ENCODE results near the gene POMT2.
"Not testable (repeated sequence)": the region's sequence is repeated elsewhere in the genome, so short reads cannot be mapped to it uniquely, and the experiment has no call there.

Gene POMT2

DNA sequence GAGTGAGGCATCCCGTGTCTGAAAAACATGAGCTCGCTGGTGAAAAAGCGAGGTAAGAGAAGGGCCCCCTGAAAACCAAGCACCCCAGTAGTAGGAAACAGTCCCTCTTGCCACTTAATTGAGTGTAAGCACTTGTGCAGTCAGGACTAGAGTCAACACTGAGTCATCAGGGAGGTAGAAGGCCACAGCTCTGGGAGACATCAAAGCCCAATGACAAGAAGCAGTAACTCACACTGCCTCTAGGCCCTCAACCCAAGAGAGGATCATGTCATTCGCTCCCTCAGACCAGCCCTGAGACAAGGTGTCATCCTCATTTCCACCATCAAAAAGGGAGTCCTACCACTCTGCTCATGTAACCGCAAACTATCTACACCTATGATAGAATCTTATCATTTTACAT lies 17.8 kb downstream of the POMT2 start:
- DNase-seq (ENCODE audit: low read depth in 2 of 3, low spot score in 1 of 3), result peak; percentile 45 to 58 (median 48)

DNA sequence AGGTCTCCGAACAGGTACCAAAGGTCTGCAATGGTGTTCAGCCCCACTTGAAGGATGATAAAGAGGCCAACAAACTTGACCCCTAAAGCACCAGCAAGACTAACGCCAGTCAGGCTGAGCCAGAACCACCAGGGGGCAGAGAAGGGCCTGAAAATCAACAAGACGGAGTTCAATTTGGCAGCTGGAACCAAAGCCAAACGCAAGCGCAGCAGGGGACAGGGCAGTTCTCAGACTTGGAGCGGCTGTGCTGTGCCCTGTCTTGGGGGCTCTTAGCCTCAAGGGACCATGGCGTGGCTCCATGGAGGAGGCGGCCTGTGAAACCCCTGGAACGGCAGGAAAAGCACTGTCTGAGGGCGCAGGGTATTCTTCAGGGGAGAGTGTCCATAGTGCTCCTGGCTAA lies 19.6 kb downstream of the POMT2 start:
- peak; percentile 44 to 46 (median 44) for DNase-seq (ENCODE audit: low read depth in 2 of 3, low spot score in 1 of 3)

DNA sequence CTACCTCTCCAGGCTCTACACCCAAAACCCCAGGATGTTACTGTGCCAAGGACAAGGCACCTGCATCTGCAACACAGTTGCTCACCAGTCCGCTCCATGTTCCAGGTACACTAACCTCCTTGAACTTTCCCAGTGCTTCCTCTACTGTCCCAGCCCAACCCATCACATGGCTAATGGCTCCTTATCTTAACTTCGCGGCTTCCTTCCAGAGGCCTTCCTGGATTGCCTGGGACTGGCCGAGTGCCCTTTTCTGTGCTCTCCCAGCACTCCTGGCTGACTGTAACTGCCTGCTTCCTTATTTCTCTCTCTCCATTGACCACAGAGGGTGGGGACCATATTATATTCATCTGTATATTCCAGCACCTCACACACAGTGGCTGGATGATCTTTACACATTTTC lies 20.9 kb downstream of the POMT2 start:
- no peak for DNase-seq (ENCODE audit: low read depth in 2 of 3, low spot score in 1 of 3)

DNA sequence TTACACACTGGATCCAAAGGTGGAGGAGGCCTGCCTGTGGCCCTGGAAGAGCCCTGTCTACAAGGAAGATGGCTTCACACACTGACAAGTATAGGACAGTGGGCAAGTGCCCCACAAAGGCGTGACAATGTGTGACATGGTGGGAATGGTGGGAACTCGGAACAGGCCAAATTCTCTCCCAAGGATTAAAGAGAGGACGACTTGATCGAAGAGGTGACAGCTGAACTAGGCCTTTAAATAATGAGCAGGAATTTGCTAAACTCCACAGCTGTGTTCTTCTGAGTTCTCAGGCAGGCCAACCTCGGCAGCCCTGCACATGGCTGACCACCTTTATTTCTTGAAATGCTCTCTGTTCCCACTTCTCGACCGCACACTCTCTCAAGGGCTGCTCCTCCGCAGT lies 23.8 kb downstream of the POMT2 start:
- DNase-seq (ENCODE audit: low read depth in 2 of 3, low spot score in 1 of 3), result no peak

DNA sequence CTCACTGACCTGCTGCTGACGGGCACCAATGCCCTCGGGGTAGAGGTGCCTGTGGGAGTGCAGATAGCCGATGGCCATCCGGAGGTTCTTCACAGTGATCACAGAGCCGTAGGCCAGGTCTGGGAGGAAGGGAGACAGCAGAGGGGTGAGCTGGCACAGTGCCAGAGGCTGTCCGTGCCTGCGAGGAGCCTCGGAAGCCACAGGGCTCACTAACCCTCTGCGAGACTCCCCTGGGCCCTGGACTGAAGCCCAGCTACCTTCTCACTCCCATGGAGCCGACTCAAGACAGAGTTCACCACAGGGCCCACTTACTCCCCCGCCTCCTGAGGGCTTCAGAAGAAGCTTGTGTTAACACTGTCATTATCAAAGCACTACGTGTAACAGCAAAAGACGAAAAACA lies 24.5 kb downstream of the POMT2 start:
- no peak for DNase-seq (ENCODE audit: low read depth in 2 of 3, low spot score in 1 of 3)

DNA sequence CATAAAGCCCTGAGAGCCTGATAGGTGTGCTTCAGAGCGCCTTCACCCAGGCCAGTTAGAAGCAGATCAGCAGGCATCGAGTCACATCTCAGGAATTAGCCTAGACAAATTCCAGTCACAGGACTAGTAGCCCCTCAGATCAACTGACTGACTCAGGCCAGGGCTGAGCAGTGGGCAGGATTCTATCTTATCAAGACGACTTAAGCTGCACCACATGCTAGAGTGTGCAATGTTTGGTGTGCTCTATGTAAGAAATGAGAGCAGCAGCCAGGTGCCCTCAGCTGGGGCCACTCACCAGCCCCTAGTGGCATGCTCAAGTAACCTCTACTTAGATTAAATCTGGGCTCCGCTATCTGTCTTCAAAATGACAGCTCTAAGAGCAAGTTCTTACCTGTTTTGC lies 30.0 kb downstream of the POMT2 start:
- no peak for DNase-seq (ENCODE audit: low read depth in 2 of 3, low spot score in 1 of 3)

DNA sequence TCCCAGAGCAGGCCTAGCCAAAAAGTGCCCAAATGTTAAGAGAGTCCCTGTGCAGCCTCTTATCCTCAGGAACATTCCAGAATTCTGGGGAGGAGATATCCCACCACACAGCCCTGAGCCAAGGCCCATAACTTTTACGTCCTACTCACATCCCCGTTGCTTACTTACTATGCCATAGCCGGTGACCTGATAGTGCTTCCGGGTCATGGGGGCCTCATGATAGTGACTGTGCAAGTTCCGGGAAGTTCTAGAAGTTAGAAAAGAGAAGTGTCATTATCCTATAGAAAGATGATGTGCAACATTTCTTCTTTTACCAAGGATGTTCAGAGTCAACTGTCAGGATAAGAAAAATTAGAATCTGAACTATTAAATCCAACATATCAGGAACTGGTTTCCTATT lies 34.1 kb downstream of the POMT2 start:
- no peak for DNase-seq (ENCODE audit: low read depth in 2 of 3, low spot score in 1 of 3)

DNA sequence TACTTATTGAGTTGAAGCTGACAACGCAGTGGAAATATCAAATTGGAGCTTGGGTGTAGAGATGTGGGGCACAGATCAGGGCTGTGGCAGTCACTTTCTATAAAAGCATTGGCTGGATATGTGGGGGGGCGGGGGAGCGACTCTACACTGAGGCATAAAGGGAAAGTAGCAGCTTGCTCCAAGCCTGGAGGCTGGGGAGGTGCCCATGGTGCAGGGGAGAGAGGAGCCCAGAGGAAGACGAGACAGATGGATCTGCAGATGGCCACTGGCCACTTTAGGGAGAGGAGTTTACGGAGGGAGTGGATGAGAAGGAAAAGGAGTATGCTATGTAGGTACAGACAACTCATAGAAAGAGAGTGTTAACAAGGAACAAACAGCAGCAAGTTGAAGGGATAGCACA lies 36.2 kb downstream of the POMT2 start:
- no peak for DNase-seq (ENCODE audit: low read depth in 2 of 3, low spot score in 1 of 3)

DNA sequence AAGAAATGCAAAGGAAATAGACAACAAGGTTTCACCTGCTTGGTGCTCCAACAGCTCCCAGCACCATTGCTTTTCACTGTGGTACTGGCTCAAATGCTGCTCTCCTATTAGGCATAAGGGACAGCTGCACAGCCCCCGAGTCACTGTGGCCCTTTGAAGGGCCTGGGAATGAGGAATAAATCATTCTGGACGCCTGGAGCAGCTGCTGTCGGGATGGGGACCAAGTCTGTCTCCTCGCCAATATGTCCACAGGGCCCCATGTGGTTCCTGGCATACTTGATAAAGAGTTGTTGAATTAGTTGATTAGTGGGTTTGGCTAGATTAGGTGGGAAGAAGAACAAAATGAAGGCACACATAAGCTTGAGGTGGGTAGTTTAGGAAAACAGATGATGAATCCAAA lies 36.6 kb downstream of the POMT2 start:
- no peak for DNase-seq (ENCODE audit: low read depth in 2 of 3, low spot score in 1 of 3)

DNA sequence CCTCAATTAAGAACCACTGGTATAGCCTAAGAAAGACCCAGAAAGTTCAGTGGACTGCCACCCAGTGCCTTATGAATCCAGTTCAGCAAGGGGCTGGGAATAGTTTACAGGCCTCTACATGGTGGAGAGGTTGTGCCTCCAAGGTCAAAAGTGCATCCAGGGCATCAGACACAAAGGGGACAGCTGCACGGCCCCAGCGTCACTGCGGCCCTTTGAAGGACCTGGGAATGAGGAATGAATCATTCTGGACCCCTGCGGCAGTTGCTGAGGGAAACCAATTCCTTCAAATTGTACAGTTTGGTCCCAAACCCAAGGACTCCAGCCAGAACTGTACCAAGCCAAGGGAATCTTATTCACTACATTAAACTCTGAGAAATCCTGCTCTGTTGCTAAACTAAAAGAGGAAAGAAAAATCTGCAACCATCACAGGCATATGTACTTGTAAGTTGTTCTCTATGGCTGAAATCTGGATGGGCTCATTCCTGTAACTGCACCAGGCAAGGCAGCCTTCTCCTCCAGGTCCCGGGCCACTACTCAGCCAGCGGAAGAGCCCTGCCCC lies 38.8 kb downstream of the POMT2 start:
- DNase-seq (ENCODE audit: low read depth in 2 of 3, low spot score in 1 of 3), result no peak

DNA sequence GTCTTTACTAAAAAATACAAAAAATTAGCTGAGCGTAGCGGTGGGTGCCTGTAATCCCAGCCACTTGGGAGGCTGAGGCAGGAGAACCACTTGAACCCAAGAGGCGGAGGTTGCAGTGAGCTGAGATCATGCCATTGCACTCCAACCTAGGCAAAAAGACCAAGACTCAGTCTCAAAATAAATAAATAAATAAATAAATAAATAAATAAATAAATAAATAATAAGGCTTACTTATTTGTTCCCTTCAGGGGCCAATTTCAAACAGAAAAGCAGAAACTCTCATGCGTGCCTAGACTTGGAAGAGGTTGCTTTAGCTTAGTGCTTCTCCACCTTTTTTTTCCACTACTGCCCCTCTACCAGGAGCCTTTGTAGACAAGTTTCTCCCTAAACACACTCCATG lies 39.8 kb downstream of the POMT2 start:
- not testable (repeated sequence) for DNase-seq (ENCODE audit: low read depth in 2 of 3, low spot score in 1 of 3)

DNA sequence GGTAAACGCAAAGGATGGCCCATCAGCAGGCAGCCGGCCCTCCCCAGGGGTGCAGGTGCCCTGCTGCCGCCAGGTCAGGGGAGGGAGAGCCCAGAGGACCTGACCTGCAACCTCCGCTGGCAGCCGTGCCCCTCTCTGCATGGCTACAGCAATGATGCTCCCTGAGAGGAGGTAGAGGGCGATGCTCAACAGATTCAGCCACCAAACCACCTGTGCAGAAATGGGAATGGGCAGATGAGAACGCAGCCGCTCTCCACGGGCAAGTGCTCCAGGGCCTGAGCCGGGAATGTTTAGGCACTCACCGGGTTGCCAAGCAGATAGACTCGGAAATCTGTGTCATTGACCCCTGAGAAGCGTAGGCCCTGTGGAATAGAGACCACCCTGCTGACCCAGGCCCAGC lies 41.0 kb downstream of the POMT2 start:
- DNase-seq (ENCODE audit: low read depth in 2 of 3, low spot score in 1 of 3), result no peak

DNA sequence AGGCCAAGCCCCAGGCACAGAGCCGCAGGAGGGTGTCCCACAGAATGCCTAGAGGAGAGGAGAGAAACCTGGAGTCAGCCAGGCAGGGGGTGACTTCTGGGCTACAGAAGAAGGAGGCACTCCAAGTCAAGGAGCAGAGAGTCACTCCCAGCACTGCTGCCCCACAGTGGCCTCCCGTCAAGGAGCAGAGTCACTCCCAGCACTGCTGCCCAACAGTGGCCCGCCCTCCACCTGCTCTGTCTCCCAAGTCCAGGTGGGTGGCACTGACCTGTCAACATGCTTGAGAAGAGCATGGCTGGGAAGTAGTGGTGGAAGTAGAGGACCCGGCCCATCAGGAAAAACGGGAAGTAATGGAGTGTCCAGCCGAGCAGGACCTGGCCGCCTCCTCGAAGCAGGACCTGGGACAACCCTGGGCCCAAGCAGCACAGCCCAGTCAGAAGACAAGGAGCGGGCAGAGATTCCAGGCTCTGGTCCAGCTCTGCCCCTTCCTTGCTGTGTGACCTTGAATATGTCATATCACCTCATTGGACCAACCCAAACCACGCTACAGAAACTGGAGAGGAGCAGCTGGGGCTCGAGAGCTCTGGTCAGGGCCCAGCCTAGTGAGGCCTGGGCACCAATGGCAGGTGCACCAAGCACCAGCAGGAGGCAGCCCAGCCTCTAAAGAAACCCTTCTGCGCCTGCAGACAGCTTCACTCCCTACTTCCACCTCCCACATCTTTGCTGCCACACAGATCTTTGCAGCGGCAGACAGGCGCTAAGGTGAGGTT lies 42.0 kb downstream of the POMT2 start:
- DNase-seq (ENCODE audit: low read depth in 2 of 3, low spot score in 1 of 3), result no peak

DNA sequence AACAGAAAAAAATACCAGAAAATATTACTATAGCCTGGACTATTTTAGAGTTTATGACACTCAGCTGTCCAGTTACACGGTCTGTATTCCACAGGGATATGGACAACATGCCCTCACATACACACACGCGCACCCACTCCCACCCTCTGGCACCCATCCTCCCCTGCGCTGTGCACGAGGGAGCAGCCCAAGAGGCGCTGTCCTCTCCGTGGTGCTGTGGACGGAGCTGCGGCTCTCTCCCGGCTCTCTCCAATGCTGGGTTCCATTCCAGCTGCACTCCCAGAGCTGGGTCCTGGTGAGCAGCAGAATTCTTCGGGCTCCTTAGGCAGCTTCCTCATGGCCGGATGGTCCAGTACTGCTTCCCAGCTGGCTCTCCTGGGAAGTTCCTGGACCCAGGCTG lies 43.7 kb downstream of the POMT2 start:
- DNase-seq (ENCODE audit: low read depth in 2 of 3, low spot score in 1 of 3), result no peak

DNA sequence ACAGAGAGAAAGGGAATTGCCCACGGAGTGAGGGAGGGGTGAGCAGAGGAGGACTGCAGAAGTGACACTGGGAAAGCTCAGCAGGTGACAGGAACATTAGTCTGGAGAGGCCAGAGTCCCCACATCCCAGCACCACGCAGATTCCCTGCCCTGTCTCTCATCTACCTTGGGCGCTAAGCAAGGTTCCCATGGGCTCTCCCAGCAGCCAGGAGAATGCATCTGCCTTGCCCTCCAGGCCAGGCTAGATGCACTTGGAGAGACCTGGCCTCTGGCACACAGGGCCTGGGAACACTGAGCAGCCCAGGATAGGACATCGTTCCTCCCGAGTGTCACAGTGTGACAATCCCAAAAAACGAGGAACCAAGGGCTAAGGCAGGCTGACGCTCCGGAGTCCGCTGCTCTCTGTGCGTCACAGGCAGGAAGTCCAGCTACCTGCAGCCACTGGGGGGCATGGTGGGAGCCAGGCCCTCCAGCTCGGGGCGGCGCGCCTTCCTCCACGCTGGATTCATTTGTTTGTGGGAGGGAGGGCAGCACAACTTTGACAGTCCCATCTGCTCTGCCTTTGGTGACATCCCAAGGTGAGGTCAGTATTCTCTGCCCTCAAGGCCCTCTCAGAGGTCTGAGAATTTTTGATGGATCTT lies 44.3 kb downstream of the POMT2 start:
- DNase-seq (ENCODE audit: low read depth in 2 of 3, low spot score in 1 of 3), result no peak

DNA sequence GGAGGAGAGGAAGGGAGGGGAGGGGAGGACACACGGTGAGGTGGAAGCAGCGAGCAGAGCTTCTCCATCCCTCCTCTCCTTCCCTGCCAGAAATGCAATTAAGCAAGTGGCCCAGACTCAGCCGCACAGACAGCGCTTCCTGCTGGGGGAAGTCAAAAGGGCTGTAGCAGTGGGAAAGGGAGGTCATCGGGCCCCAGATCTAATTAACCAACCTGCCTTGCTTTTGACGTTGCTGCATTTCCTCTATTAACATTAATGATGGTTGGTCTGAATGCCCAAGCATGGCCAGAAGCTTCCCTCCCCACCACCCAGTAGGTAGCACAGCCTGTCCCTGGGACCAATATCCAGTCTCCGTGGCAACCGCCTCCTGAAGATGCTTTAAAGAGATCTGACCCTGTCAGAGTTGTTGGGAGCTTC lies 45.1 kb downstream of the POMT2 start:
- DNase-seq (ENCODE audit: low read depth in 2 of 3, low spot score in 1 of 3), result no peak

DNA sequence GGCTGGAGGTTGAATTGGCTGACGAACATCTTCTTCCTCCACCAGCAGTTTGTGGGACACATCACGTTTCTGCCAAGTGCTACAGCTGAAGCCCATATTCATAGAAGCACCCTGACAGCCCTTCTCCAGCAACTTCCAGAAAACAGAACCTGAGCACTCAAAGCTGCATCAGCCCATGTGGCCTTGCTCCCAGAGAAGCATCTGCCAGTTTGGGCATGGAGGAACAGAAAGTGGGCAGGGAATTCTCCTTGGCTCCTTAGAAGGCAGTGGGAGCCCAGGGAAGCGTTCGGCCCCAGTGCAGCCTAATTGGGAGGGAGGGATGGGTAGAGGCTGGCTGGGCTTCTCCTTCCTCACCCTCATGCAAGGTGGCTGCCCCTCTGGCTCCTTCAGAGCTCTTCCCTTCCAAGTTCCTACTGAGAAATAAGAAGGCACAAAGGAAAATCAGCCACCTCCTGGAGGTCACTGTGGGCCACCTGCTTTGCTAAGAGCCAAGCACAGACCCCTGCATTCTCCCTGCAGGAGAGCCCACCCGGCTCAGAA lies 45.6 kb downstream of the POMT2 start:
- no peak for DNase-seq (ENCODE audit: low read depth in 2 of 3, low spot score in 1 of 3)

DNA sequence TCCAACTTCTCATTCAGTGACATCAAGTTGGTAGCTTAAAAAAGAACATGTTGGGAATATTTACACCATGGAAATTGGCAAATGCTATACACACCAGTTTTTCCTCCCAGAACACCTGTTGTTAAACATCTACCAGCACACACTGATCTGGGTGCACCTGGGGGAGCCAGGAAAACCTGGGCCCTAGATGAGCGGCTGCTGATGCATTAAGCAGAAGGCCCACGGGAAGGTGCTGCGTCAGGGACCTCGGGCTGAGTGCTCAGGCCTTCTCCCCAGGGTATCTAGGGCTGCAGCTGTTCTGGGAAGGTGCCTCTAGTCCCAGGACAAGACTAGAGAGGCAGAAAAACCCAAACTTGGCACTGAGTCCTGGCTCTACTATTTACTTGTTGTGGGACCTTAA lies 46.9 kb downstream of the POMT2 start:
- no peak for DNase-seq (ENCODE audit: low read depth in 2 of 3, low spot score in 1 of 3)

DNA sequence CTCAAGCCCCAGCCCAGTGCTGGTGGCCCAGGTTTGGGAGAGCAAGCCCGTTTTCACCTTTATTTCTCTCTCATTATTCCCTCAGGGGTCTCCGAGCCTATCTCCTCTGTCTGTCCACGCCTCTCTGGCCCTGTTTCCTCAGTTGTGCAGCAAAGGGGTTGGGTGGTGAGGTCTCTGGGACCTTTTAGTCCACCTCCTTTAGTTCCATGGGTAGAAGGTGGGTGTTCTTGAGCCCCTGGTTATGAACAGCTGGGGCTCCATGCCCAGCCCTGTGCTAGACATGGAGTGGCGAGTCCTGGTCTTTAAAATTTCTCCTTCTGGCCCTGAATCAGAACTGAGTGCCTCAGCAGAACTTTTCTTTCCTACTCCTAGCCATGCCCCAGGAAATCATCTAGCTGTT lies 48.4 kb downstream of the POMT2 start:
- no peak for DNase-seq (ENCODE audit: low read depth in 2 of 3, low spot score in 1 of 3)

DNA sequence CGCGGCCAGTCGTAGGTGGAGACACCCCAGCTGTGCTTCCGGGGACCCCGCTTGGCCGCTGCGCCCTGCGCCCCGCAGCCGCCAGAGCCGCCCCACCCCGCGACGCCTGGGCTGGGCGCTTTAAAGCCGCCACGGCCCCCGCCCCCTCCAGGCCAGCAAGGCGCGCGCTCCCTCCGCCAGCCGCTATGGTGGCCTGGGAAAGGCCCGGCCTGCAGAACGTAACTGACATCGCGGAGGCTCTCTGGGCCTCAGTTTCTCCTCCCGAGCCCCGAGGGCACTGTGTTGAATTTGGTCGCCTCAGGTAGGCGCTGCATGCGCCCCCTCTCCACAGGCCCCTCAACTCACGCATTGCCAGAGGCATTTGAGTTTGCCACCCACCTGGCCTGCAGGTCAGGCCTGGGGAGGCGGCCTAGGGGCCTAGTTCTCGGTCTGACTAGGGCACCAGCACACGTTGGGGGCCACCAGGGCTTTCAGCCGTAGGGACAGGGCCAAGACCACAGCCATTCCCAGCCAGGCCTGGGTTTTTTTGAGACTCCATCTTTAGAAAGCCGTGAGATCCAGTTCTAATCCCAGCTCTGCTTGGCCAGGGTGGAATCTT lies 49.5 kb downstream of the POMT2 start, which contains the start of gene NGB:
Gene NGB (minus strand): TSS at position 94 of the 598 bp plus-strand sequence. CDS start 269 bp downstream, outside the sequence.
- DNase-seq (ENCODE audit: low read depth in 2 of 3, low spot score in 1 of 3), result no peak

DNA sequence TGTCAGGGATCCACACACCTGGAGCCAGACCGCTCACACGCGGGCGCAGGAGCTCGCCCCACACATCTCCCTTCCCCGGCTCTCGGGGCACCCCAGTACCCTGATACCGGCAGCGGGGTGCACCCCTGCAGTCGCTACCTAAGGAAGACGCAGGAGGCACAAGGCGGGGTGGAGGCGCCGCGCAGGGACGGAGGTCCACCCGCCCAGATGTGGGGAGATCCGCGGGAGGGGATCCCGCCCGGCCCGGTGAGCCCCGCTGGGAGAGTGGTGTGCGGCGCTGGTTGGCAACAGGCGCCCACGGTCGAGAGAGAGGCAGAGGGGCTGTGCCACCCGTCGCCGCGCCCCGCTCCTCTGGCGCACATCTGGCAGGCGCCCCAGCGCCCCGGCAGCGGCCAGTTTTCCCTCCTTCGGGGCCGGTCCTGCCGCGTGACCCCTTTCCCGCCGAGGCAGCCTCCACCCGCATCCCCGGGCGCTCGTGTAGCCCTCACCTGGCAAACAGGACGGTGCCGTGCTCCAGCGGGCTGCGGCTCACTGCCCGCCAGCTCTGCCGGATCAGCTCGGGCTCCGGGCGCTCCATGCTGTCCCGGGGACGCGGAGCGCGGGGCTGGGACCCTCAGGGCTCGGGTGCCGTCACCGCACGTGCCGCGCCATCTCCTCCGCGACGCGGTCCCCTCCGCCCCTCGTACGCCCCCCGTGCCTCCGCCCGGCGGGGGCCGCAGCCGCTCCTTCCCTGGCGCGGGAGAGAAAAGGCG lies 50.1 kb downstream of the POMT2 start:
- no peak for DNase-seq (ENCODE audit: low read depth in 2 of 3, low spot score in 1 of 3)

Measured in stimulated activated CD4-positive, alpha-beta T cell treated with anti-CD3 and anti-CD28 coated beads, Interleukin-12 subunit alpha, Interleukin-12 subunit beta, amount 100 ng/mL, for 48 hours (primary cell).